GM19455 (cell line): ENCODE measurements around the gene G3BP1.
A peak's percentile ranks its signal among the peaks of the same experiment; 100 is the strongest.
"Not testable (repeated sequence)": the region's sequence is repeated elsewhere in the genome, so short reads cannot be mapped to it uniquely, and the experiment has no call there.

ENCODE experiments used
- ATAC-seq: cut with Tn5 transposase; IDR thresholded peaks from one replicate; pipeline ENCODE4 v1.9.1; 2021; ENCODE audit not compliant: unreplicated experiment

Gene G3BP1

DNA sequence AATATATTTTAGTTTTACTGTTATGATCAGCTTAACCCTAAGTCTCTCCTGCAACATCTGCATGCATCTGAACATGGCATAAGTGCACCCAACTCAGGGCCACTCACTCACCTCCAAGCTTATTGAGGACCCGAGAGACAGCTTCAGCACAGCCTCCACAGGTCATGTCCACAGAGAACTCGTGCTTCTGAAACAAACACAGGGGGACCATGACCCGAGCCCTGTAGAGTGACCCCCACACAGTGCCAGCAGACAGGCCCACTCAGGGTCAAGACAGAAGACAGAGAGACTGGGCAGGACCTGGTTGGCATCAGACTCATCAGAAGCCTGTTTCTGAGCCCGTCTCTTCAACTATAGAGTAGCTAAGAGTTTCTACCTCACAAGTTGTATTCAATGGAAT is 20.2 kb upstream of the G3BP1 start:
- ATAC-seq, result no peak

DNA sequence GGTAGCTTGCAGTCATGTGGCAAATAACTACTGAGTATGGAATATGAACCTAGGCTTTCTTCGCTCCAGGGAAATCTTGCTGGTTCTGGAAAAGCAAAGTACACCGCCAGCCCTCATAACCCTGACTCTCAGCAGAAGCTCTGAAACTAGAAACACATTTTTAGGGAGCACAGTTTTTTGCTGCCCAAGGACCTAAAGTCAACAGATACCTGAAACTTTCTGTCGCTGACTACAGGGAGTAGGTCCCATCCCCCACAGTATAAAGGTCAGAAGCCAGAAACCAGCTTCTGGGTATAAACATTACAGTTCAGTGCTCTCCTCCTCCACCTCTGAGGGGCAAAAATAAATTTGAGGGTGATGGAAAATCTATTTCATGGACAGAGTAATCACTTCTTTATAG is 16.4 kb upstream of the G3BP1 start:
- ATAC-seq, result no peak

DNA sequence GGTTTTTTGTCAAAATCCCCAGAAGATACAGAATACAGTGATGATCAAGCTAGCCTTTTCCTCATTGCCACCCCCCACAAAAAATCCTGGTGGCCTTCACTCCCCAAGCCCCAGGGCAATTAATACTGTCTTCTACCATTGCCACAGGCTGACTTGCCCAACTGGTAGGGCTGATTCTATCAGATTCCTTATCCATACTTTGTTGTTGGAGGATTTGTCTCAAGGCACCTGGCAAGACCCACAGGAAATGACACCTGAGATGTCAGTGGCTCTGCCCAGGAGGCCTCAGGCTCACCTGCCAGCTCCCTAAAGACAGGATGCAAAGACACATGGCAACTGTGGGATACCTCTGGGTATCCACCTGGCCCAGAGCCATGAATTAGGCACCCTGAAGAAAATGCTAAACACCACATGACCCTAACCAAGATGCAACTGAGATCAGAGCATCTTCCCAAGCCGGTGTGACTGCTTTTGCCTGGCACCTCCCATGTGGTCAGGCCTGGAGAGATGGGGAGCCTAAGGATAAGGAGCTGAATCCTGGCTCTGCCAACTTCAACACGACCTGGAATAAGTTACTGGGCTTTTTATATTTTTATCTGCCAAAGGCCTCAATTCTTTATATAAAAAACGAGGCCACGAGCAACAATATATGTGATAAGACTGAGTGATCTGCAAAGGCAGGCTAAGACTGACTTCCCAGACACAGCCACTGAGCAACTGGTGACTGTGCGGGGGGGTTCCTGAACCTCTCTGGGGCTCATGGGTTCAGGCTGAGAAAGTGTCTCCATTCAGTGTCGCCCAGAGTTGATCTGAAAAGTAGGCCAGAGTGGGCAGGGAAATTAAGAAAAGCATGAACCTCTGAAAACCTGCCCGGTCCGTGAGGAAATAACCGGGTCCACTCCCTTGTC is 14.3 kb upstream of the G3BP1 start:
- ATAC-seq, result peak; percentile 21

DNA sequence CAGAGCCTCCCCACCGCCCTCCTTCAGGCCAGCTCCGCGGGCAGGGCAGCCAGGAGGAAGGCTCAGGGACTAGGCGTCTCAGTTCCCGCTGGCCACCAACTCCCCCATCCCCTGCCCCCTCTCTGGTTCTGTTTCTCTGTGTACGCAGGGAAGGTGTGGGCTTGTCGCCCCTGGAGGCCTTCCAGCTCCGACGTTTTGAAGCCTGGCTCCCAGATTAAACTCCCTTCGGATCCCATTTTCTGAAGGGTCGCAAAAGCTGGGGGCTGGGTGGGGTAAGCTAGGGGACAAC is 13.7 kb upstream of the G3BP1 start:
- ATAC-seq, result peak; percentile 23

DNA sequence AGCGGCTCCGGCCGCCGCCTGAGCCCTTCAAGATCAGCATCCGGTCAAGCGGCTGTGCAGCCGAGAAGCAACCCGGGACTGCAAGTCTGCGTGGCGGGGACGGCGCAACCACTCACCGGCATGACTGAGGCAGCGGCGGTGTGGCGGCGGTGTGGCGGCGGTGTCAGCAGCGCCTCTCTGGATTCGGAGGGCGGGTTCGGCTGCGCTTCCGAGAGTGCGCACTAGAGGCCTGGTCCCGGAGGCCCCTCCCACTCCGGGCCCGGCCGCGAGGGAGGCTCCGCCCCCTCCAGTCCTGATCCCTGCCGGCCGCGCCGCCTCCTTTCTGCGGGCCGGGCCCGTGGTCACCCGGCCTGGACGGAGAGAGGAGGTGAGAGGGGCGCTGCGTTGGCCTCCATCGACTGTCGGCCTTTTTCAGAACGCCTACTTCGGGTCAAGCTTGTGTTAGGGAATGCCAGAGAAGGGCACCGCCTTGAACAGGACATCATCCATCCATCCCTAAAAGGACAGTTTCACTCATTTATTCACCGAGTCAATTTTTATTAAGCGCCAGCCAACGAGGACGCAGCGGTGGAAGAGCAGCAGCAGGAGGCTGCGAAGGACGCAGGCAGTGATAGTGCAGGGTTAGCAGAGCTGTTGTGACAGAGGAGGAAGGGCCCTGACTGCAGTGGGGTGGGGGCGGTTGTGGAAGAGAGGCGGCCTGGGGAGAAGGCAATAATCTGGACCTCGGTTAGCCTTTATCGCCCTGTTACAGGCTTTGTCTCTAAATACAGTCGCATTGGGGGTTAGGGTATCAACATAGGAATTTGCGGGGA is 13.1 kb upstream of the G3BP1 start, which contains the start of gene ATOX1:
ATOX1 (minus strand) TSS at position 202 of the 812 bp plus-strand sequence; CDS start at position 122, 80 bp downstream.
- peak; percentile 96 for ATAC-seq

DNA sequence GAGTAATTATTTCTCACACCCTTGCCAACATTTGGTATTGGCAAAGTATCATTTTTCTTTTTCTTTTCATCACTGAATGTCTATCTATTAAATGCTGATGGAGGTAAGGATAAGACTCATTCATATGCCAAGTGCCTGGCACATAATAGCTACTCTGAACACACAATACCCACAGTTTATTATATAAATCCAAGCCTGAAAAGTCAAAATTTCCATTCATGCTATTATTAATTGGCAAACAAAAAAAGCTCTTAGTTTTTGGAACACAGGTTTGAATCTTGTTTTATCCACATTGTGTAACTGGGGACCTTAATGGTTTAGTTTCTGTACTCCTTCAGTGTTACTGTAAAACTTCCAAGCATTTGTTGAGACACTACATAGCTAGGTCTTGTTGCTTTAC is 7.0 kb upstream of the G3BP1 start:
- no peak for ATAC-seq

DNA sequence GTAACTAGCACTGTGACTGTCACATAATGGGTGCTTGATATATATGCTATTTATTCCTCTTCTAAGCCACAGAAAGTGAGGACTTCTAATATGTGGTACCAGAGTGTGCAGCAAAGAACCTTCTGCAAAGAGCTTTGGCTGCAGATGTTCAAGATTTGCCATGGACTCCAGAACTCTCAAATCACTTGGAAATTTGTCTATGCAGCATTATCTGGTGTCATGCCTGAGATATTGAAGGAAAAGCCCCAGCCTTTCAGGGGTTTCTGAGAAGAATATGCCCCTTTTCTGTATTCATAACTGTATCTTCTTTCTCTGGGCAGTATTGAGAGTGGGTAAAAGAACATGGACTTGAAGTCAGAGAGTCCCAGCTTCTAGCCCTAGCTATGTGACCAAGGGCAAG is 4.8 kb upstream of the G3BP1 start:
- ATAC-seq, result no peak

DNA sequence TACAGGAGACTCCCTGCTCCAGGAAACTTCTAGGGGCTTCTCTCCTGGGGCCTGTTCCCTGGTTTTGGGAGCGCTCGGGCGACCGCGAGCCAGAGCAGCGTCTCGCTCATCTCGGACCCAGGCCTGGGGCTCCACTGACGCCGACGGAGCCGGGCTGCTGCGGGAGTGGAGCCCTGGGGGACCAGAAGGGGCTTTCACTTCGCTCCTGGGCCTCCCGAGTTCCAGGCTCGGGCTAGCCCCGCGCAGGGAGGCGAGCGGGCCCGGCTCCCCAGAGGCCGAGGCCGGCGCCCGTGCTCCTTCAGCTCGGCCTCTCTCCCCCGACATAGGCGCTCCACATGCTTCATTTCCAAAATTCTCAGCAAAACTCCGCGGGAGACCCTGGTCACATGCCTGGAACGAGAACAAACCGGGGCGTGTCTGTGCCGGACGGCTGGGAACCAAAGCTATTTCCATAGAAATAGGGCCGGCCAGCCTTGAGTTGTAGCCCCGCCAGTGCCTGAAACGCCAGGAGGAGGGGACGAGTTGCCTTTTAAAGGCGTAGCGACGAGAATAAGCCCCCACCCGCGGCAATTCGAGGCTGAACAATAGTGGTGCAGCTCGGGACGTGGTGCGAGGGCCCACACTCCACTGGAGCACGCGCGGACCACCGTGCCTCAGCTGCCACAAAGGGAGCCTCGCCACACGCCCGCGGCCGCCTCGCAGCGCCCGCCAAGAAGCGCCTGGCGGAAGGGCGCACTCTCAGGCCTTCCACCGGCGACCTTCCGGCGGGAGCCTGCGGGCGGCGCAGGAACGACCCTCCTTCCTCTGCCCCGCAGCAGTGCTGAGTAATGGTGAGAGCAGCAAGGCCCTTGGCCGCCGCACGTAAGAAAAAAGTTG is 1.1 kb upstream of the G3BP1 start:
- ATAC-seq, result peak; percentile 32

DNA sequence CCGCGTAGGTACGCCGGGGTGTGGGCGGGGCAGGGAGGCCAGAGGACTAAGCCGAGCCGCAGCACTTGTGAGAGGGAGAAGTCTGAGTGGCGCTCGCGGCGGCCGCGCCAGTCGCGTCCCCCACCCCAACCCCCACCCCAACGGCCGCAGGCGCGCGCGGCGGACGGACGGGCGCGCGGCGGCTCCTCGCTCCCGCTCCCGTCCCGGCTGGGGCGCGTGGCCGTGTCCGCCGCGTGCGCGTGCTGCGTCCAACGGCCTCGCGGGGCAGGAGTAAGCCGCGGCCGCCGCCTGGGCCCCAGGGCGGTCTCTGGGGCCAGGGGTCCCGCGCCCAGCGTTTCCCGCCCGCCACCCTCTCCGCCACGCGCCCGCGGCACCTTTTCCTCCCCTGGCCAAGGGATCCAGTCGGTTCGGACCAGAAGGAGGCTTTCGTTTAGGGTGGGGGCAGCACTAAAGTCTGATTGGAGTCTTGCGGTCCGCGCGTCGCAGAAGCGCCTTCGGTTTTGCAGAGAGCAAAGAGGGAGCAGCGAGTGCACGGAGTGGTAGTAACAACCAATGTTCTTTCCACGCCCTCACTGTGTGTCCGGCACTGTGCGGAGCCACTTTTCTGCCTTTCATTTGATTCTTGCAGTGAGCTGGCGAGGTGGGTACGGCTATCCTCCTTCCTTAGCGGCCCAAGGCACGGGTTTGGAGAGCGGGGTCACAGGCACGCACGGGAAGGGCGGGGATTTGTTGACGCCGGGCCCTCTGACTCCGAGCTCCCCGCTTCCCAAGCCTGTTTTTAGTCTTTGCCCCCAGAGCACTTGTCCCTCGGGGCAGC is 483 bp downstream of the G3BP1 start:
- no peak for ATAC-seq

DNA sequence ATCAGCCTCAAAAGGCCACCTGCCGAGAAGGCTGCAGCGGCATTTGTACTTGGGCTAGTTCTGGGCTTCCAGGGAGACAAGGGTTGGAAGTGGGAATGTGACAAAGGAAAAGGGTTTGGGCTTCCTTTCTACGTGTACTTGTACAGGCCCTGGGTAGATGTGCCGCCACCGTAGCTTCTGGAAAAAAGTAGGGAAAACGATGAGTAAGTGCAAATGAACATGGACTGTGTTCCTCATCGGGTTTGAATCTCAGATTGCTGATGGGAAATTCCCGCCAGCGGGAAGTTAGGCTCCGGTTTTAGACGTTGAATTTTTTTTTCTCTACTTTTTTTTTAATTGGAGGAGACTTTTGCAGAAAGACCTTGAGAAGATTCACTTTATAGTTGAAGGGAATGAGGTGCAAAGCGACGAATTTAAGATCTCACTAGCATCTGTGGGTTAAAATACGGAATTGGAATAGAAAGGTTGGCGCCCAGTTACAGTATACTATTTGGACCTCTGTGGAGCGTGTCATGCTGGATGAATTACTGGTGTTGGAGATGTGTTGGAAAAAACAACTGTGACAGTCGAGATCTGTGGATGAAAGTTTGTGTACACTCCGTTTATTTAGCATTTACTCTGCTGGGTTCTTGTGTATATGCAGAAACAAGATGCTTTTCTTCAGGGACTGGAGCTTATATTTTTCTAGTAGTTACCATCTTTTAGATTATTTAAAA is 1.2 kb downstream of the G3BP1 start:
- ATAC-seq, result no peak

DNA sequence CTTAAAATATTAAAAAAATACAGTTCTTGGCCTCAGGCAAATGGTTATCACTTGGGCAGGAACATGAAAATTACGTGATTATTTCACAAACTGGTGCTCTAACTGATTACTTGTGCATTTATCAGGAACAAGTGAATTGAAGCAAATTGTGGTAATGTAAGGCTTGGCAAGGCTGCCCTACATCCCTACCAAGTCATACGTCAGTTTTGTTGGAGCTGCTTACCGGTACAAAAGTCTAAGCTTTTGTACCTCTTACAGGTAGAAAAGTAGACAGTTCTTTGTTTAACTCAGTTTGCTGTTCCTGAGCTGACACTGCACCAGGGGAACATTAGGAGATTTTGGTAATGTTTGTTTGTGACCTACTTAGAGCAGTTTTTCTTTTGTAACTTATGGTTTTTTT is 2.2 kb downstream of the G3BP1 start:
- ATAC-seq, result no peak

DNA sequence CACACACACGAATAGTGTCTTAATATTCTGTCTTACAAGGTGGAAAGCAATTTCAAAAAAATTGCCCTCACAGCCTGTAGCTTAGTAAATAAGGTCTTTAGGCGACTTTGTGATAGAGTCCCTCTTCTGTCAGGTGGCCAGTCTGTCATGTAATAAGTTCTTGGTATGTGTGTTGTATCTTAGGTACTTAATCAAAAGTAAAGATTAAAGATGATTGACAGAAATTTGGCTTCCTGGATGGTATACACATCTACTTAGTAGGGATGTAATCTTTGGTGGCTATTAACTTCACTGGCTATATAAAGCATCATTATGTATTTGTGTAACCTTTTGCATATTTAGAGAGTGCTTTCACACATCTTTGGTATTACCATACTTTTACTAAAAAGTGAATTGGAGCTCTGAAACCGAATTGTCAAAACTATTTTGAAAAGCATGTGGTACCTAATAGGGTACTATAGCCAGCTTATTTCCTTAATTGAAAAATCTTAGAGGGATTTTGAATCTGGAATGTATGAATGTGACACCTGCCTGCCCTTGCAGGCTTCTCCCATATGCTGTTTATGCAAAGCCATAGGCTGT is 3.4 kb downstream of the G3BP1 start:
- ATAC-seq, result no peak

DNA sequence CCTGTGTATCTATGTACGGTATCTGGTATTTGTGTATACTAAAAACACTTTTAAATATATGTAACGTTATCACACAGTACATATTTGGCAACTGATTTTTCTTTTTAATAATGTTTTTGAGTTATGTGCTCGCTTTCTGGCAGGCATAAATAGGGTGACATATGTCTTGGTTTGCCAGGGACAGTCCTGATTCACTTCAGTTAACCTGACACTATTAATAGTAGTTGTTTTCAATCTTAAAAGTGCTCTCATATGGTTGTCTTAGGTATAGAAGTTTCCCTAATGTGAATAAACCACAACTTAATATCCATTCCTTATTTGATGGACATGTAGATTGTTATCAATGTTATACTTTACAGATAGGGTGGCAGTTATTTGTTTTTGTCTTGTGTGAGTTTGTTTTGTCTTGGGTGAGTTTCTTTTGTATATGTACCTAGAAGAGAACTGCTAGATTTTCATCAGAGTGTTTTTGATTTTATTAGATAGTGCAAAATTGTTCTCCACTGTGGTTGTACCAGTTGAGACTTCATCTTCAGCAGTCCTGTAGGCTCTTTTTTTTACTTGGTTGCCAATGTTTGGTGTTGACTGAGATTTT is 7.9 kb downstream of the G3BP1 start:
- ATAC-seq, result no peak

DNA sequence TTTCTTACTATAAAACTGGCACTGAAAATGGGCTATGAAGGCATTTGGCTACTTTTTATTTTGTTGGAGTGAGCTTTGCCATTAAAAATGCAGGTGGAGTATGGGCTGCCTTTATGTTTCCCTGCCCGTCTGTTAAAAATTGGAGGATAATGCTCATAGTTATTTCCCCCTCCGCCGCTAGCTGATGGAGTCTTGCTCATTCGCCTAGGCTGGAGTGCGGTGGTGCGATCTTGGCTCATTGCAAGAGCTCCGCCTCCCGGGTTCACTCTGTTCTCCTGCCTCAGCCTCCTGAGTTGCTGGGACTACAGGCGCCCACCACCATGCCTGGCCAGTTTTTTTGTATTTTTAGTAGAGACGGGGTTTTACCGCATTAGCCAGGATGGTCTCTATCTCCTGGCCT is 8.6 kb downstream of the G3BP1 start:
- no peak for ATAC-seq

DNA sequence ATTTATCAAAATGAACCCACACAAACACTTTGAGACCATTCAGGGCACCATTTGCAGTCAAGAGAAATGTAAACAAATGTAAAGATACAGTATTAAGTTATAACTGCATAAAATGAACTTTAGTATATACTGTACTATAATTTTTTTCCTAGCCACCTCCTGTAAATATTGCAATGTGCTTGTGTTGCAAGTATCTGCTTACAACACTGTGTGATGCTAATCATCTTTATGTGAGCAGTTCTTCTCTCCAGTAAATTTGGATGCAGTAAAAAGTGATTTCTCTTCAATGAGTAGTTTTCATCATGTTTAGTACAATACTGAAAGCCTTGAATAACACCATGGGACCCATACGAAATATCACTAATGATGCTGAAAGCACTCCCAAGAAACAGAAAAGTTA is 9.4 kb downstream of the G3BP1 start:
- no peak for ATAC-seq

DNA sequence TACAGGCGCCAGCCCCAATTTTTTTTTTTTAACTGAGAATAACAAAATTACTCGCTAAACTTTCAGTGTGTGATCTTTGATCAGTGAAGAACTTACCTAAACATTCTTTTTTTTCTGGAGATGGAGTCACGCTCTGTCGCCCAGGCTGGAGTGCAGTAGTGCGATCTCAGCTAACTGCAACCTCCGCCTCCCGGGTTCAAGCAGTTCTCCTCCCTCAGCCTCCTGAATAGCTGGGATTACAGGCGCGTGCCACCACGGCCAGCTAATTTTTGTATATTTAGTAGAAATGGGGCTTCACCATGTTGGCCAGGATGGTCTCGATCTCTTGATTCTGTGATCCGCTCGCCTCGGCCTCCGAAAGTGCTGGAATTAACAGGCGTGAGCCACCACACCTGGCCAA is 11.9 kb downstream of the G3BP1 start:
- not testable (repeated sequence) for ATAC-seq

DNA sequence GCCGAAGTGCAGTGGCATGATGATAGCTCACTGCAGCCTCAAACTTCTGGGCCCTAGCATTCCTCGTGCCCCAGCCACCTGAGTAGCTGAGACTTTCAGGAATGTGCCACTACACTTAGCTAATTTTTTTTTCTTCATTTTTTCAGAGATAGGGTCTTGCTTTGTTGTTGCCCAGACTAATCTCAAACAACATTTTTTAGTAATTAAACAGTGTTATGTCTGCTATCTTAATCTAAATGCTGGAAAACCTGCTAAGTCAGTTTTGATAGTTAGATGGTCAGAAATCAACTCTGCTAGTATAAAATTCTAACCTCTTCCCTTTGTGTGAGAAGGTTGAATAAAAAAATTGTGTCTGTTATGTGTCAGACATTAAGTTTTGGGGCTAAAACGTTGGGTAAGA is 12.4 kb downstream of the G3BP1 start:
- ATAC-seq, result no peak

DNA sequence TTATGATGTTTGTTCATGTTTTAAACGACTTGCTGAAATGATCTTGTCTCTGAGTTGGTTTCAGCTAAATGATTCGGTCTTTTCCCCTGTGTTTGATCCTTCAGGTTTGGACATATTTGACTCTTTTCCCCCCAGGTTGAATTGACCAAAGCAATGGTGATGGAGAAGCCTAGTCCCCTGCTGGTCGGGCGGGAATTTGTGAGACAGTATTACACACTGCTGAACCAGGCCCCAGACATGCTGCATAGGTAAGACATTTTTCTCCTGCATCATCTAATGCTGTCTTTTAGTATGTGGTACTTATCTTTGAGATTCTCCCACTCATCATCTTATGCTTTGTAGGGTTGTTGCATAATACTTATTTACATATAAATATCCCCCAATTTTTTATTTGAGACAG is 14.7 kb downstream of the G3BP1 start:
- no peak for ATAC-seq

DNA sequence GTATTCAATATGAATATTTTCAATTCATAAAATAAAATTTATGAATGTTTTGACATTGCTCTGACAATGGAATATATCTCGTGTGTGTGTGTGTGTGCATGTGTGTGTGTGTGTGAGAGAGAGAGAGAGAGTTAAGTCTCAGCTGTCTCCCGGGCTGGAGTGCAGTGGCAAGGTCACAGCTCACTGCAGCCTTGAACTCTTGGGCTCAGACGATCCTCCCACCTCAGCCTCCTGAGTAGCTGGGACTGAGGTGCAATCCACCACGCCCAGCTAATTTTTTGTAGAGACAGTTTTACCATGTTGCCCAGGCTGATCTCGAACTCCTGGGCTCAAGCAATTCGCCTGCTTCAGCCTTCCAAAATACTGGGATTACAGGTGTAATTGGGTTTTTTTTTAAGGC is 16.1 kb downstream of the G3BP1 start:
- no peak for ATAC-seq
